SKM-1 (cell line): ENCODE data around the gene ADGRG7.
A peak's percentile ranks its signal among the peaks of the same experiment; 100 is the strongest.

Experiments used
- DNase-seq: peaks from one replicate; lab custom pipeline; 2025; ENCODE audit not compliant: unreplicated experiment; lab: John Stamatoyannopoulos, UW

Gene ADGRG7

GRCh38 chr3:100600181-100601042, 9.0 kb upstream of the ADGRG7 start:
- DNase-seq: no peak

- DNase-seq: peak; percentile 17
These were observed 6.6 kb upstream of the ADGRG7 start for GRCh38 chr3:100602506-100603444.

DNA sequence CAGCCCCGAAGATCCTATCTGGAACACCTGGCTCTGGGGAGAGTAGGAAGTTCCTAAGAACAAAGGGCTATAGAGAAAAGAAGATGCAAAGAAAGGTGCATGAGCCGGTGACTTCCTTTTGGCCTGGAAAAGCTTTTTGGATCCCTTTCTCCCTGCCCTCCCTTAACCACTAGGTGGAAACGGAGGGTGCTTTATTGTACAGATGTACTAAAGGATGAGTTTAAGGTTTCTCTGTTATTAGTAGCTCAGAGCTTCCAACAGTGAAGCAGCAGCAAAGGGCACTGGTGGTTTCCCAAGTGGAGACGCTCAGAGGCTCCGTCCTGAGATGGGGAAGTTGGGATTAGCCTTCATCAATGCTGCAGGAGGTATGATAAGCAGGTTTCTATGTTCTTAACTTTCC, 5.9 kb upstream of the ADGRG7 start:
- no peak for DNase-seq

- DNase-seq: no peak
These were observed 4.0 kb upstream of the ADGRG7 start for GRCh38 chr3:100605358-100605757.

- no peak for DNase-seq
These were observed 2.4 kb upstream of the ADGRG7 start for GRCh38 chr3:100606894-100607512.

GRCh38 chr3:100609963-100610362, 562 bp downstream of the ADGRG7 start:
- DNase-seq: no peak

DNA sequence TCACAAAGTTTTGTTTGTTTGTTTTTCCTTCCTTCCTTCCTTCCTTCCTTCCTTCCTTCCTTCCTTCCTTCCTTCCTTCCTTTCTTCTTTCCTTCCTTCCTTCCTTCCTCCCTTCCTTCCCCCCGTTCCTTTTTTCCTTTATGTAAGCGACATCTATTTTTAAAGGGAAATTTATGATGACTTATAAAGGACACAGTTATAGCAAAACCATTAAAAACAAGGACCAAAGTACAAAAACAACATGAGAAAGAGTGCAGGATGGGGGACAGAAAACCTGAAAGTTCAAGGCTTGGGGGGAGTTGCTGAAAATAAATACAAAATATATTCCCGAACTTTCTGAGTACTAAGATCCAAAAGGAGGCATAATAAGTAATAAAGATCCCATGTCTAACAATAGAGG, 1.8 kb downstream of the ADGRG7 start:
- DNase-seq: no peak

DNA sequence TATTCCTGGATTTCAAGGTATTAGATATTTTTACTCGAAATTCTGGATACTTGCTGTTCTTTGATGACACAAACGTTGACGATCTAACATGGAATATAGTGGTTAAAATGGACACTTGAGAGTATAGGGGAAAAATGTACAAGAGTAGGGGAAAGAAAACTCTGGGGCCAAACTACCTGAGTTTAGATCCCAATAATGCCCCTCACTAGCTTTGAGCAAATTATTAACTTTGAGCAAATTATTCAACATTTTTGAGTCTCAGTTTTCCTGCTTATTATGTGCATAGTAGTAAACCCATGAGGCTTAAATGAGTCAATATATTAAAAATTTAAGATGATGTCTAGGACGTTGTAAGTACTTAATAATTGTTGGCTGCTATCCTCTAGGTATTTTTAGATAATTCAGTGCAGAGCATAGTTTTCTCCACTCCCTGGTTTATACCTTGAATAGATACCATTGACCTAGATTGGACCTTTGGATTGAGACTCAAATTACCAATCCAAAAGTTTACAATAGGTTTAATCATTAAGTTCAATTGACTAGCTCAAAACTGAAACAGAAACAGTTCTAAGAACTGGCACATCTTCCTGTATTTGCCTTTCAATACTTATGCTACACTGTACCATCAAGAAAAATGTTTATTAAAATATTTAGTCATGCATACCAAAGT, 4.5 kb downstream of the ADGRG7 start:
- no peak for DNase-seq

- DNase-seq: peak; percentile 24
These were observed 5.5 kb downstream of the ADGRG7 start for GRCh38 chr3:100614941-100615340.

DNA sequence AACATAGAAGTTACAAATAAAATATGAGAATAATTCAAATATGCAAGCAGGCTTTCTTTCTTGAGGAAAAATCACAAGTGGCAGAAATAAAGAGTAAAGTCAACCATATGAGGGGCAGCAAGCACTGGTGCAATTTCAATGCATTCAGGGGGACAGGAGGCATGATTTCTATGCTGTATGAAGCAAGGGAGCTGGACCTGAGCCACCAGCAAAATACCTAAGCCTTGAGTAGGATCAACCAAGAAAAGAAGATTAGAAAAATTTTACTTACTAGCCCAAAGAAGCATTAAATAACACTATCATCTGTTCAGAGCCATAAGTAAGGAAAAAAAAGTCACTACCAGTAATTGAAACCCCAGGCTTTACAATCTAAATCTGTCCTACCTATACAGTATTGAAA, 6.3 kb downstream of the ADGRG7 start:
- no peak for DNase-seq

- no peak for DNase-seq
These were observed 11.8 kb downstream of the ADGRG7 start for GRCh38 chr3:100621251-100621650.

DNA sequence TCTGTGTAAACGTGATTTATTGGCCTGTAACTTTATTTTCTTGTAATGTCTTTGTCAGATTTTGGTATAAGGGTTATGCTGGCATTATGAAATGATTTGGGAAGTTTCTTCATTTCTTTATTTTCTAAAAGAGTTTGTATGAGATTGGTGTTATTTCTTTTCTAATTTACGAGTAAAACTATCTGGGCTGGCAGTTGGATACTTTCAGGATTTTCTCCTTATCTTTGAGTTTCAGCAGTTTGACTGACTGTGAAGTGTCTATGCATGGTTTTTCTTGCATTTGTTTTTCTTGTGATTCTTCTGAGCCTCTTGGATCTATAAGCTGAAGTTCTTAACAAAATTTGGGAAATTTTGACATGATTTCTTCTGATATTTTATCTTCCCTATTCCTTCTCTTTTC, 18.1 kb downstream of the ADGRG7 start:
- DNase-seq: no peak

DNA sequence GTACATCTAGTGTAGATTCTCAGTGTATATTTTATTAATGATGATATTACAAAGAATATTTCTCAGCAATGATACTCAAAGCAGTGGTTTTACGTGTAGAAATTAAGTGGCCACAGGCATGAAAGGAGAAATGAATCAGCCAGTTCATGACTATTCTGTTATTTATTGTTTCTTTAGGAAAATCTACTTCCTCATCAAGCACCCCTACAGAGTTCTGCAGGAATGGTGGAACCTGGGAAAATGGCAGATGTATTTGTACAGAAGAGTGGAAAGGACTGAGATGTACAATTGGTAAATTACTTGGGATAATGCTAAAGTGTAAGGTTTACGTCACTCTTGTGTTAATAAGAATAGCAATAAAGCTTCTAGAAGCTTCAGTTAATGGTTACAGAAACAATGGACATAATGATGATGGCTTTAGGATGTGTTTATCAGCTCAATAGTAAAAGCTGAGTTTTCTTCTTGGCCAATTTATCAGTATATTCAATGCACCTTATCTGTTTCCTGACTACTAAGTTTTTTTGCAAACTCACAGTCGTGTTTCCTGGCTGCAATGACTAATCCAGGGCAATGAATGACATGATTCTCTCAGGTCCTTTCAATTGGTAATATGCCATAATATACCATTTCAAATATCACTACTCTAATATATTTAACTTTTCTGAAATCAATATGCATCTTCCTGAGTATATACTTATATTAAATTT, 20.2 kb downstream of the ADGRG7 start:
- DNase-seq: no peak

GRCh38 chr3:100630664-100631063, 21.3 kb downstream of the ADGRG7 start:
- no peak for DNase-seq

GRCh38 chr3:100631236-100631635, 21.8 kb downstream of the ADGRG7 start:
- DNase-seq: no peak

DNA sequence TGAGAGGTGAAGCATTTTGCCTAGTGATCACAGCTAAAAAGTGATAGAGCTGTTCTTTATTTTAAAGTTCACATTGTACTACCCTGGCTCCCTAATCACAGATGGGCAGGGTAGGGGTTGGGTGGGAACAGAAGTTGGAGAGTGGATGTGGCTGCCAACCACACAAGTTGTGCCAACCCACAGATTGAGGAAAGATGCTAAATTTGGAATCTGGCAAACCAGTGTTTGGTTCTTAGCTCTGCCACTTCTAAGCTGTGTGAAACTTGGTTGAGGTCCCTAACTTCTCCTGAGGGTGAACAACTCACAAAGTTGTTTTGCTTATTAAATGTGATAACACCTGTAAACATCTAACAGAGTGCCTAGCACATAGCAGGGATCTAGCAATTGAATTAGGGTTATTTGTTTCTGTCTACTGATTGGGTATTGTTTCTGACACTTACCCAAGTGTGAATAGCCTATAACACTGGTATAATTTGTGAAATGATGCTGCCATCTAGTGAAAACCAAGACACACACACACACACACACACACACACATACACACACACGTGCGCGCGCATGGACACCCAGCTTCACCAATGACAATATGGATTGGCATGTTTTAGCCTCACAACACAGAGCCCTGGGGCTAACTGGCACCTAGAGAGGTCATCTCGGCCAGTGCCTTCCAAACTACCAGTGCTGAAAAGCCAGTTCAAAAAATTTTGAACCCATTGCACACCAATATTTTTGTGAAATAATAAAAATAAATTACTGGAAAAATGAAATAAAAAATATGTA, 25.3 kb downstream of the ADGRG7 start:
- no peak for DNase-seq

DNA sequence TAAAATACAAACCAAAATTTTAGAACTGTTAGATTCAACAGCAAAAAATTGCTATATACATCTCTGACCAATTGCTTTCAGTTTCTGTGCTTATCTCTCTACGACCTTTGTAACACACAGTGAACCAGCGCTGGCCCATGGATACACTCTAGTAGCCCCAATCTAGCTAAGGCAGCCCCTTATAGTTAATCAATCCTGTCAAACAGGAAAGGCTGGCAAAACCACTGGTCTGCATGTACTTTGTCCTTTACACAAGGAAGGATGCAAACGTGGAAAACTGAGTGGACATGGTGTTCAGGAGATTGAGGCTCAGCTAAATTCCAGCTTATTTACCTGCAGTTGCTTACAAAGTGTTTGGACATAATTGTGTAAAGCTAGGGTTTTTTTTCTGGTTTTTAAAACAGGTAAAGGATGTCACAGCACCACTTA, 25.9 kb downstream of the ADGRG7 start:
- DNase-seq: no peak

GRCh38 chr3:100637197-100637631, 27.8 kb downstream of the ADGRG7 start:
- DNase-seq: no peak

- no peak for DNase-seq
These were observed 31.2 kb downstream of the ADGRG7 start for GRCh38 chr3:100640633-100641032.
